DMS53 treated with DMSO at 0.1 percent for 48 hours (cell line): ENCODE measurements around the gene ABCC12.

Experiments
- DNase-seq: peaks from one replicate; lab custom pipeline; 2025; ENCODE audit not compliant: unreplicated experiment; lab: John Stamatoyannopoulos, UW

Gene ABCC12

GRCh38 chr16:48133455-48134211, 22.2 kb downstream of the ABCC12 start:
- DNase-seq: no peak

- no peak for DNase-seq
Measured at GRCh38 chr16:48132696-48133095, 23.1 kb downstream of the ABCC12 start.

- no peak for DNase-seq
Measured at GRCh38 chr16:48131201-48131935, 24.4 kb downstream of the ABCC12 start.

- DNase-seq: peak; percentile 8
Measured at GRCh38 chr16:48129926-48130325, 25.9 kb downstream of the ABCC12 start.

- DNase-seq: no peak
Measured at GRCh38 chr16:48128769-48129168, 27.0 kb downstream of the ABCC12 start.

- DNase-seq: peak; percentile 40
Measured at GRCh38 chr16:48126801-48127644, 28.8 kb downstream of the ABCC12 start.

DNA sequence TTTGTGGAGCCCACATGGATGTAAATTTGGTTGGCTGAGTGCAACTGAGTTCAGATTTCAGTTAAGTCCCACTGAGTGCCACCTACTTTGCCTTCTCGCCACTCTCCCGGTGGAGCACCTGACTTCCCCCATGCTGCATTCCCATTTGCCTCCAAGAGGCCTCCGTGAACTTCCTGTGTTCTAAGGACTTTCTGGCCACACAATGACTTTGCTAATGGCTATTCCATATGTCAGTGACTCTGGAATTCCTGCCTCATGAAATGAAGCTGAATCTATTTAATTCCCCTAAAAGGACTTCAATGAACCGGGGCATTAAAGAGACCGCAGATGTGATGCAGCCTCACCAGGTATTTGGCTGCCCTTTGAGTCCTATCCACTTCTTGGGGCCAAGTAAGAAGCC, 29.9 kb downstream of the ABCC12 start:
- no peak for DNase-seq

- DNase-seq: no peak
Measured at GRCh38 chr16:48124266-48124665, 31.5 kb downstream of the ABCC12 start.

GRCh38 chr16:48123104-48123788, 32.5 kb downstream of the ABCC12 start:
- no peak for DNase-seq

DNA sequence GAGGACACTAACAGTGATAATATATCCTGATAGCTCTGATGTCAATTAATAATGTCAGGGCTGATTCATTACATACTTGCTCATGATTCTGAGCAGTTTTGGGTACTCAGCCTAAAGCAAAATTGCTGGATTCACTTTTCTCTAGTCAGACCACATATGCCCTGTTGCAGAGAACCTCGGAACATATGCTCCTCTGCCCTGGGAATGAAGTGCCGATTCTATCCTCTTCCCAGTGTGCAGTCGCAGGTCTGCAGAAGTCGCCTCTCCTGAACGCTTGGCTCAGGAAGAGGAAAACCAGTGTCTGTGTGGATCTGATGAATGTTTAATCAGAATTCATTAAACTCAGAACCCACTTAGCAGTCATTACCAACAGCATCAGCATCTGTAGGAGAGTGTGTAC, 34.5 kb downstream of the ABCC12 start:
- DNase-seq: no peak

DNA sequence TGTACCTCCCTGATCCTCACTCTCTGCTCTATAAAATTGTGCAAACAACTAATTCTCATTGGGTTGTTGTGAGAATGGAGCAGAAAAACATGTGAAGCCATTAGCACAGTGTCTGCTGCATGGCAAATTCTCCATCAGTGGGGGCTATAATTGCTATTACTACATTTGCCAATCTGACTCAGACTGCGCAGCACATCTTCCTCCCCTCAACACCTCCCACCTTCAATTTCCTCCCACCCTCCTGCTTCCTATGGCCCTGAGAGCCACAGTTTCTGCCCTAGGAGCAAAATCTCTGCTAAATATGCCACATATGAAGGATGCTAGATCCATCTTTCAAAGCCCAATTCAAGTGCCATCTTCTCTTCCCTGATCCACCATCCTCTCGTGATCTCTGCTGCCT, 37.0 kb downstream of the ABCC12 start:
- no peak for DNase-seq

GRCh38 chr16:48117217-48118105, 38.3 kb downstream of the ABCC12 start:
- DNase-seq: no peak

DNA sequence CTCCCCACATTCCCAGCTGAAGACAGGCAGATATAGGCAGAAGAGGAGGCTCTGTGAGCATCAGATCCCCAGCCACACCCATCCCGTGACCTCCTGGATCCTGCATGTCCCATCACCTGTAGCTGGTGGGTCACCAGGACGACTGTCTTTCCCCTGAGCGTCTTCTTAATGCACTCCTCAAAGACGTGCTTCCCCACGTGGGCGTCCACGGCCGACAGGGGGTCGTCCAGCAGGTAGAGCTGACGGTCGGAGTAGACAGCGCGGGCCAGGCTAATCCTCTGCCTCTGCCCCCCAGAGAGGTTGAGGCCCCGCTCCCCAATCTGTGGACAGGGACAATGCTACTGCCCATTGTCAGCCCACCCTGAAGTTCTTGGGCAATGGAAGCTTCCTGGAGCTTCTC, 40.5 kb downstream of the ABCC12 start:
- DNase-seq: no peak

GRCh38 chr16:48114410-48114809, 41.4 kb downstream of the ABCC12 start:
- DNase-seq: no peak

DNA sequence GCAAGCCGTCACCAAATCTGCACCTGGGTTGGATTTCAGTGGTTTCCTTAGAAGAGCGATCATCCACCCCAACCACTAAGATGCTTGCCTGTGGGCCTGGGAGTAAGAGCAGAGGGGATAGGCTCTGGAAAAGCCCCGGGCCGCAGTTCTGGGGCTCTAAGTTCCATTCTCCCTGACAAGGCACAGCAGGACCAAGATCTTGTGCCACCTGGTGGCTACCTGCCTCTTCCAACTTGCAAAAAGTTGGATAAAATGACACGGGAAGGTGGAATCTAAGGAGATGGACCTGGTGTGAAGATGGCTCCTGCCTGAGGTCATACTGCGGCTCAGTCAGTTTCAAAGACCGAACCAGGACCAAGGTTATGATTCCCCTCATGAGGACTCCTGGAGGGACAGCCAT, 42.3 kb downstream of the ABCC12 start:
- no peak for DNase-seq

GRCh38 chr16:48113001-48113400, 42.8 kb downstream of the ABCC12 start:
- no peak for DNase-seq

DNA sequence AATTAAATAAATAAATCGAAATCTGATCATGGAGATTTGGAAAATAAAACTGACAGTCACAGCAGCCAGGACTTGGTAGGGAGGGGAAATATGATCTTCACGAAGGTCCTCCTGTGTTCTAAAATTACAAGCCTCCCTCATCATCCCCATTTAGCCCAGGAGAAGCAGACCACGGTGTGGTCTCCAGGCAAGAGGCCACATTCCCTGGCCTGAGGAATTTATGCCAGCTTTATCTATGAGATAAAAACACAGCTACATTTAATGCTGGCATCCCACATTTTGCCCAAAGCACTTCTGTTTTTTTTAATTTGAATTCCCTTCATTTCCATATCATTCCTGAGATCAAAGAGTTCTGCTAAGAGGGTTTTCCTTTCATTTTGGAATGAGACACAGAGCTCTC, 43.2 kb downstream of the ABCC12 start:
- DNase-seq: no peak

DNA sequence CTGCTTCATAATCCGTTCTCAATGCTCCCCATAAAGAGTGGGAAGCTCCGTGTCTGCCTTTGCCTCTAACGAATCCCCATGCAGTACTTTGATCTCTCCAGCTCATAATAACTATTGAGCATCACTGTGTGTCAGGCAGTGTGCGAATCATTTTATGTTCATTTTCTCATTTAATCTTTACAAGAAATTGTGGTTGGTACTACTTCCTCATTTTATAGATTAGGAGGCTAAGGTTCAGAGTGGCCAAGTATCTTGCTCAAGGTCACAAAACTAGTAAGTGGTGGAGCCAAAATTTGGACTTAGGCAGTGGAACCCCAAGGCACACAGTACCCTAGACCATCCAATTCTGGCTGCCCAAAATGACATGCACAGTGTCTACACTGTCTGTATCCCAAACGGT, 44.8 kb downstream of the ABCC12 start:
- DNase-seq: no peak

- DNase-seq: no peak
Measured at GRCh38 chr16:48110000-48110399, 45.8 kb downstream of the ABCC12 start.

GRCh38 chr16:48109475-48109874, 46.3 kb downstream of the ABCC12 start:
- DNase-seq: no peak
